Raji (cell line): Measurements from ENCODE around the gene C2orf92.

ENCODE experiments used
- POLR2A ChIP-seq: IDR thresholded peaks from 2 replicates; pipeline ENCODE4 v1.6.1; 2011; ENCODE audit warnings: low read depth, low read length, control low read depth; ENCODE audit not compliant: insufficient read depth

The C2orf92 gene

GRCh38 chr2:97669448-97669847, at the start of gene C2orf92:
Gene C2orf92, plus strand, starts transcription at chr2:97669713. Its CDS starts 76 bp downstream, at chr2:97669789.
- TF ChIP-seq POLR2A, result no peak

GRCh38 chr2:97644023-97644717, 25.3 kb upstream of the C2orf92 start:
- TF ChIP-seq POLR2A, result no peak

GRCh38 chr2:97645112-97645694, 24.3 kb upstream of the C2orf92 start:
- TF ChIP-seq POLR2A, result no peak

- TF ChIP-seq POLR2A, result peak; percentile 96
These were observed 23.6 kb upstream of the C2orf92 start, which contains the start of gene COX5B for GRCh38 chr2:97645695-97646629. Gene COX5B, plus strand, starts transcription at chr2:97646062. Its CDS starts 25 bp downstream, at chr2:97646087.

GRCh38 chr2:97646977-97647376, 22.5 kb upstream of the C2orf92 start:
- no peak for TF ChIP-seq POLR2A

GRCh38 chr2:97651114-97651513, 18.4 kb upstream of the C2orf92 start:
- no peak for TF ChIP-seq POLR2A

- no peak for TF ChIP-seq POLR2A
These were observed 16.0 kb upstream of the C2orf92 start for GRCh38 chr2:97653473-97653872.

GRCh38 chr2:97653874-97654273, 15.6 kb upstream of the C2orf92 start:
- TF ChIP-seq POLR2A, result no peak

GRCh38 chr2:97654309-97654708, 15.2 kb upstream of the C2orf92 start:
- no peak for TF ChIP-seq POLR2A

GRCh38 chr2:97654791-97655190, 14.7 kb upstream of the C2orf92 start:
- no peak for TF ChIP-seq POLR2A

- no peak for TF ChIP-seq POLR2A
These were observed 13.3 kb upstream of the C2orf92 start for GRCh38 chr2:97656129-97656755.

GRCh38 chr2:97656905-97657587, 12.5 kb upstream of the C2orf92 start:
- no peak for TF ChIP-seq POLR2A

GRCh38 chr2:97657986-97658690, 11.4 kb upstream of the C2orf92 start:
- no peak for TF ChIP-seq POLR2A

GRCh38 chr2:97658691-97659157, 10.8 kb upstream of the C2orf92 start:
- TF ChIP-seq POLR2A, result no peak
